CD14-positive monocyte (primary cell): Measurements from ENCODE around the gene TOB2. TPM values are rescaled to one million over a fixed set of nuclear protein-coding genes. Genes with fewer than 3 reads are reported as not detected.

ENCODE experiments used
- DNase-seq, 3 donors: peaks; one replicate each; pipeline ENCODE4 v3.0.0-alpha.2; 2011 to 2022
- H2AFZ ChIP-seq: 2 replicates; pipeline ENCODE4 v1.6.0; 2012; ENCODE audit warnings: mild to moderate bottlenecking, low read depth, low read length, inconsistent platforms; ENCODE audit not compliant: insufficient read depth, poor library complexity, severe bottlenecking
- H3K27ac ChIP-seq, 2 donors: 1 replicate in 1 of 2; 2 replicates in 1 of 2; pipeline ENCODE4 v1.5.1; 2012 to 2013; ENCODE audit warnings: low read length in 2 of 2, control low read depth in 1 of 2, inconsistent platforms in 1 of 2, low read depth in 1 of 2, mild to moderate bottlenecking in 1 of 2
- H3K27me3 ChIP-seq, 2 donors: one replicate each; pipeline versions ENCODE4 v1.6.0 to v1.6.1; 2011 to 2013; ENCODE audit warnings: low read length in 2 of 2; ENCODE audit not compliant: control insufficient read depth in 2 of 2, insufficient read depth in 2 of 2
- H3K36me3 ChIP-seq, 2 donors: replicated peaks in 1 of 2; 1 replicate in 1 of 2; 2 replicates in 1 of 2; pipeline versions ENCODE4 v1.5.1 to v1.6.1; 2012 to 2013; ENCODE audit warnings: low read length in 2 of 2, control low read depth in 1 of 2, inconsistent platforms in 1 of 2, mild to moderate bottlenecking in 1 of 2; ENCODE audit not compliant: insufficient read depth in 2 of 2, control insufficient read depth in 1 of 2
- H3K4me1 ChIP-seq, 2 donors: 1 replicate in 1 of 2; 2 replicates in 1 of 2; pipeline versions ENCODE4 v1.5.1 to v1.6.1; 2012 to 2013; ENCODE audit warnings: low read length in 2 of 2, control low read depth in 1 of 2, inconsistent platforms in 1 of 2, mild to moderate bottlenecking in 1 of 2, moderate library complexity in 1 of 2; ENCODE audit not compliant: insufficient read depth in 2 of 2, control insufficient read depth in 1 of 2
- H3K4me2 ChIP-seq: replicated peaks from 2 replicates; pipeline ENCODE3; 2012; ENCODE audit warnings: low read length, moderate library complexity, mild to moderate bottlenecking; ENCODE audit not compliant: poor library complexity, severe bottlenecking; ENCODE audit errors: extremely low read depth
- H3K4me3 ChIP-seq, 3 experiments: fragments of 200-600 bp in 1 of 3; sonication (generic) in 1 of 3; replicated peaks in 1 of 3; 1 replicate in 2 of 3; 2 replicates in 1 of 3; pipeline ENCODE4 v1.5.1; 2011 to 2013; ENCODE audit warnings: low read length in 3 of 3, mild to moderate bottlenecking in 3 of 3, control low read depth in 2 of 3, low read depth in 2 of 3, inconsistent platforms in 1 of 3, moderate library complexity in 1 of 3
- H3K79me2 ChIP-seq: 2 replicates; pipeline ENCODE4 v1.6.0; 2012; ENCODE audit warnings: mild to moderate bottlenecking, control low read depth, inconsistent platforms, low read length, moderate library complexity; ENCODE audit not compliant: insufficient read depth
- H3K9ac ChIP-seq: 2 replicates; pipeline ENCODE4 v1.6.0; 2017; ENCODE audit warnings: low read length, mild to moderate bottlenecking; ENCODE audit not compliant: insufficient read depth, poor library complexity, severe bottlenecking
- H3K9me3 ChIP-seq, 2 donors: replicated peaks in 1 of 2; 1 replicate in 1 of 2; 2 replicates in 1 of 2; pipeline versions ENCODE4 v1.5.1 to v1.6.1; 2012 to 2013; ENCODE audit warnings: low read length in 2 of 2, control low read depth in 1 of 2; ENCODE audit not compliant: control insufficient read depth in 1 of 2, insufficient read depth in 1 of 2
- H4K20me1 ChIP-seq: 2 replicates; pipeline ENCODE4 v1.6.0; 2012; ENCODE audit warnings: mild to moderate bottlenecking, low read length, control low read depth, moderate library complexity; ENCODE audit not compliant: insufficient read depth
- H3K27ac Mint-ChIP-seq, 7 donors: one replicate each; pipeline ENCODE4 v1.8.0; 2020; ENCODE audit warnings: mild to moderate bottlenecking in 7 of 7, mixed read lengths in 7 of 7, moderate library complexity in 6 of 7, inconsistent platforms in 2 of 7
- H3K27me3 Mint-ChIP-seq, 3 donors: one replicate each; pipeline ENCODE4 v1.8.0; 2021 to 2022; ENCODE audit warnings: low read depth in 3 of 3, mild to moderate bottlenecking in 3 of 3, mixed read lengths in 3 of 3, moderate library complexity in 3 of 3, inconsistent platforms in 1 of 3
- H3K36me3 Mint-ChIP-seq, 2 donors: one replicate each; pipeline ENCODE4 v1.8.0; 2020; ENCODE audit warnings: mixed read lengths in 2 of 2, inconsistent platforms in 1 of 2, mild to moderate bottlenecking in 1 of 2
- H3K4me1 Mint-ChIP-seq: one replicate; pipeline ENCODE4 v1.8.0; 2020; ENCODE audit warnings: mild to moderate bottlenecking, mixed read lengths
- H3K4me3 Mint-ChIP-seq, 2 donors: one replicate each; pipeline ENCODE4 v1.8.0; 2020; ENCODE audit warnings: mild to moderate bottlenecking in 2 of 2, mixed read lengths in 2 of 2, moderate library complexity in 1 of 2
- H3K9me3 Mint-ChIP-seq, 7 donors: one replicate each; pipeline ENCODE4 v1.8.0; 2020 to 2022; ENCODE audit warnings: mixed read lengths in 7 of 7, mild to moderate bottlenecking in 6 of 7, moderate library complexity in 6 of 7, inconsistent platforms in 2 of 7
- WGBS: methylation state at CpG from one replicate; pipeline ENCODE4 v1.1.5; 2013; ENCODE audit warnings: missing lambda C conversion rate; ENCODE audit not compliant: insufficient coverage; 5-methylcytosine and 5-hydroxymethylcytosine counted together
- intact Hi-C, 2 donors: fragments of 100-400 bp; cut with micrococcal nuclease; formaldehyde crosslinking; loops; one replicate each; pipeline versions ENCODE4 v1.15.0 to v1.15.1; 2023
- polyA plus RNA-seq, 3 donors: library from polyadenylated mRNA; depleted of rRNA in 1 of 3; unstranded in 2 of 3; stranded (reverse) in 1 of 3; fragments of 300-500 nt in 2 of 3; fragments of >200 nt in 1 of 3; fragmentation: Illumina TruSeq in 2 of 3; gene quantifications; 1 replicate in 2 of 3; 2 replicates in 1 of 3; pipeline ENCODE4 v1.2.3, GENCODE V29; 2012 to 2021
- TF ChIP-seq, protein P1 (sequence below): fragments of 200-600 bp; IDR thresholded peaks from one replicate; pipeline ENCODE4 v1.8.0; 2022; ENCODE audit warnings: antibody characterized with exemption, mild to moderate bottlenecking

The TOB2 gene
- polyA plus RNA-seq, 3 donors = 7.0 to 40.4 (median 11.5) TPM

DNA sequence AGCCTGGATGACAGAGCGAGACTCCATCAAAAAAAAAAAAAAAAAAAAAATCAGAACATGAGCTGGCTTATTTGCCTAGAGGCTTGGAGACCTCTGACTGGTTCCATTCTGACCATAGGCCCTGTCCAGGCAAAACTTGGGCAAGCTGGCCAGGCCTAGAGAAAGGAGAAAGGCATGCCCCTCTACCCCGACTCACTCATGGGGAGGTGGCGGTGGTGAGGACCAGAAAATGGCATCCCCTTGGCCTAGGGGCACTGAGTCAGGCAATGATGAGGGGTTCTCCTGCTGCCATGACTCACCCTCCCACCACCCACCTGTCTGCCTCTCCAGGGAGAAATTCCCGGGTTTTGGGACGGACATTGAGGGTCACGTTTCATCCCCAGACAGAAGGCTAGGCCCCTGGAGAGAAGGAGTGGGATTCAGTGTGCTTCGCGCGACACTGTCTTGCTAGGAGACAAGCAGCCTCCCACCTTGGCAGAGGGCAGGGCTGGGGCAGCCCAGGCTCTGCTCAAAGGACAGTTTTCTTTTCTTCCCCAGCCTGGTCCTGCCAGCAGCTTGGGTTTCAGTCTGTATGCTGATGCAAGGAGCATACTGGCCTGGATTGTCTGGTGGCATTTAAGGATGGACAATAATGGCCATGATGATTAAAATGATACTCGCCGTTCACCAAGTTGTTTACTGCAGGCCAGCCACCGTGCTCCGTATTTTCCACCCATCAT lies 17.2 kb downstream of the TOB2 start:
- Mint-ChIP-seq H3K27me3 (no peaks in the 10 kb centered on the region), H3K9me3 (peaks cover 0 to 2% (median 0%) of the 10 kb centered on the region in 7 donors), H3K27ac (no peak overlapping the region), H3K4me1 (no peaks in the 10 kb centered on the region), H3K4me3 (no peak overlapping the region), H3K36me3 (peaks cover 31 to 79% of the 10 kb centered on the region in 2 donors)
- H4K20me1 ChIP-seq = peaks cover 26% of the 10 kb centered on the region
- H3K36me3 ChIP-seq = peaks cover 33 to 61% of the 10 kb centered on the region in 2 donors
- 100% methylated on average over 3 of the region's 13 CpGs for WGBS
- no peaks in the 10 kb centered on the region for H3K9me3 ChIP-seq
- no peaks in the 10 kb centered on the region for H3K4me1 ChIP-seq
- peaks cover 11% of the 10 kb centered on the region for H3K79me2 ChIP-seq
- TF ChIP-seq, protein P1, sequence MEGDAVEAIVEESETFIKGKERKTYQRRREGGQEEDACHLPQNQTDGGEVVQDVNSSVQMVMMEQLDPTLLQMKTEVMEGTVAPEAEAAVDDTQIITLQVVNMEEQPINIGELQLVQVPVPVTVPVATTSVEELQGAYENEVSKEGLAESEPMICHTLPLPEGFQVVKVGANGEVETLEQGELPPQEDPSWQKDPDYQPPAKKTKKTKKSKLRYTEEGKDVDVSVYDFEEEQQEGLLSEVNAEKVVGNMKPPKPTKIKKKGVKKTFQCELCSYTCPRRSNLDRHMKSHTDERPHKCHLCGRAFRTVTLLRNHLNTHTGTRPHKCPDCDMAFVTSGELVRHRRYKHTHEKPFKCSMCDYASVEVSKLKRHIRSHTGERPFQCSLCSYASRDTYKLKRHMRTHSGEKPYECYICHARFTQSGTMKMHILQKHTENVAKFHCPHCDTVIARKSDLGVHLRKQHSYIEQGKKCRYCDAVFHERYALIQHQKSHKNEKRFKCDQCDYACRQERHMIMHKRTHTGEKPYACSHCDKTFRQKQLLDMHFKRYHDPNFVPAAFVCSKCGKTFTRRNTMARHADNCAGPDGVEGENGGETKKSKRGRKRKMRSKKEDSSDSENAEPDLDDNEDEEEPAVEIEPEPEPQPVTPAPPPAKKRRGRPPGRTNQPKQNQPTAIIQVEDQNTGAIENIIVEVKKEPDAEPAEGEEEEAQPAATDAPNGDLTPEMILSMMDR = no peak
- no peak overlapping the region for H2AFZ ChIP-seq
- no peak overlapping the region for H3K27ac ChIP-seq
- H3K4me2 ChIP-seq = no peak overlapping the region
- no peak overlapping the region for H3K9ac ChIP-seq
- no peak for DNase-seq
- no peak overlapping the region for H3K4me3 ChIP-seq
- H3K27me3 ChIP-seq = no peaks in the 10 kb centered on the region
- intact Hi-C loops = no loop called here

DNA sequence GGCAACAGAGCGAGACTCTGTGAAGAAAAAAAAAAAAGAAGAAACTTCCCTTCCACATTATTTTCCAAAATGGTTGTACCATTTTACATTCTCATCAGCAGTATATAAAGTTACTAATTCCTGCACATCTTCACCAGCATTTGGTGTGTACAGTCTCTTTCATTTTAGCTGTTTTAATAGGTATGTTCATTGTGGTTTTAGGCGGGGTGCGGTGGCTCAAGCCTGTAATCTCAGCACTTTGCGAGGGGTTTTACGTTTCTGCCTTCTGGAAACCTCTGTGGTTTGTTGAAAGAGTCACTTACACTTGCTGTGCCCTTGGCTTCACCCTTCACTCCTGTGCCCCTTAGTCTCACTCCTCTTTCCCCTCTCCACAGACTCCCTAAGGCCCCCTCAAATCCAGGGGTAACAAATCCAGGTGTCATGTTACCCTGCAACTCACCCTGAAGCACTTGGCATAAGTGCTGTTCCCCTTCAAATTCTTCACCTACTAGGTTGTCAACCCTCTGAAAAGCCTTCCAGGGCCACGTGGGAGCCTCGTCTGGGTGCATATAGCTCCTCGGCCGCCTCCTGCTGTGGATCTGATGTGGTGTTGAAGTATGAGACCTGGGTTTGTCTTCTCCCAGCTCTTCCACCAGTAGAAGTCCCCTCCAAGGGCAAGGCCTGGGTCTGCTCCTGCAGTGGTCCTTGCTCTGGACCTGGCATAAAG lies 20.8 kb downstream of the TOB2 start:
- H4K20me1 ChIP-seq = no peaks in the 10 kb centered on the region
- TF ChIP-seq, protein P1 = no peak
- no peaks in the 10 kb centered on the region for H3K79me2 ChIP-seq
- Mint-ChIP-seq H3K27me3 (no peaks in the 10 kb centered on the region), H3K4me3 (no peak overlapping the region), H3K9me3 (peaks cover 0 to 3% (median 0%) of the 10 kb centered on the region in 7 donors), H3K4me1 (no peaks in the 10 kb centered on the region), H3K36me3 (peaks cover 23 to 67% of the 10 kb centered on the region in 2 donors), H3K27ac (peak overlapping the region in 3 of 7 donors; percentile 2 to 73 (median 11))
- H3K27ac ChIP-seq = no peak overlapping the region
- no peaks in the 10 kb centered on the region for H3K4me1 ChIP-seq
- no CpG with 5 or more reads among the region's 9 CpGs for WGBS
- H3K27me3 ChIP-seq = no peaks in the 10 kb centered on the region
- H3K4me2 ChIP-seq = no peak overlapping the region
- H3K4me3 ChIP-seq = no peak overlapping the region
- no peak overlapping the region for H2AFZ ChIP-seq
- H3K9me3 ChIP-seq = no peaks in the 10 kb centered on the region
- H3K9ac ChIP-seq = no peak overlapping the region
- no peak for DNase-seq
- intact Hi-C loops = no loop called here
- peaks cover 20 to 49% of the 10 kb centered on the region in 2 donors for H3K36me3 ChIP-seq
